IMR-90 (cell line): ENCODE measurements around the gene OR2T2. TPM values are rescaled to one million over a fixed set of nuclear protein-coding genes. Genes with fewer than 3 reads are reported as not detected.

Source experiments
- ATAC-seq: fragments of 200-7000 bp; cut with Tn5 transposase; 2 replicates; pipeline ENCODE4 v1.9.1; 2020; ENCODE audit warnings: low read depth, mild to moderate bottlenecking, moderate library complexity
- BruUV-seq: library from RNA; stranded (reverse); fragments of 400-500 nt; replicated peaks from 2 replicates; lab custom pipeline; 2021; lab: Mats Ljungman, UMichigan
- CTCF ChIA-PET: fragments of 300-600 bp; formaldehyde crosslinking; extraction: SDS; loops from one replicate; lab custom pipeline; 2021; ENCODE audit warnings: antibody characterized with exemption; lab: Yijun Ruan, JAX
- POLR2A ChIA-PET: fragments of 300-600 bp; sonication (Branson Sonifier 250); formaldehyde crosslinking; loops from one replicate; lab custom pipeline; 2022; ENCODE audit warnings: antibody characterized with exemption; ENCODE audit not compliant: unreplicated experiment; lab: Charles Lee
- DNase-seq: peaks from one replicate; pipeline ENCODE4 v3.0.0; 2013
- H2AFZ ChIP-seq: replicated peaks from 2 replicates; pipeline ENCODE3; 2013; ENCODE audit warnings: low read length, mild to moderate bottlenecking; ENCODE audit not compliant: poor library complexity
- H2AK5ac ChIP-seq: 2 replicates; pipeline ENCODE4 v1.6.1; 2013; ENCODE audit warnings: low read depth, low read length, inconsistent platforms
- H2AK9ac ChIP-seq: replicated peaks from 2 replicates; pipeline ENCODE3; 2013; ENCODE audit warnings: mild to moderate bottlenecking, low read depth, low read length, moderate library complexity; ENCODE audit not compliant: poor library complexity
- H2BK120ac ChIP-seq: 2 replicates; pipeline ENCODE4 v1.6.1; 2013; ENCODE audit warnings: low read depth, low read length, inconsistent platforms
- H2BK15ac ChIP-seq: 3 replicates; pipeline ENCODE4 v1.6.1; 2013; ENCODE audit warnings: low read depth, low read length, inconsistent platforms
- H2BK20ac ChIP-seq: 2 replicates; pipeline ENCODE4 v1.6.1; 2013; ENCODE audit warnings: low read depth, mild to moderate bottlenecking, inconsistent platforms, low read length, moderate library complexity
- H2BK5ac ChIP-seq: 2 replicates; pipeline ENCODE4 v1.6.1; 2013; ENCODE audit warnings: mild to moderate bottlenecking, low read depth, low read length, inconsistent platforms; ENCODE audit not compliant: poor library complexity, severe bottlenecking
- H3K14ac ChIP-seq: replicated peaks from 2 replicates; pipeline ENCODE4 v1.6.1; 2013; ENCODE audit warnings: low read depth, low read length, inconsistent platforms
- H3K18ac ChIP-seq: 2 replicates; pipeline ENCODE4 v1.6.1; 2013; ENCODE audit warnings: low read depth, low read length, control low read depth
- H3K23ac ChIP-seq: 2 replicates; pipeline ENCODE4 v1.6.1; 2013; ENCODE audit warnings: low read depth, low read length, inconsistent platforms
- H3K27ac ChIP-seq: 2 replicates; pipeline ENCODE4 v1.5.1; 2013; ENCODE audit warnings: mild to moderate bottlenecking, control low read depth, low read length; ENCODE audit not compliant: insufficient read depth
- H3K27me3 ChIP-seq: 2 replicates; pipeline ENCODE4 v1.6.1; 2013; ENCODE audit warnings: low read length; ENCODE audit not compliant: control insufficient read depth, insufficient read depth
- H3K36me3 ChIP-seq: 2 replicates; pipeline ENCODE4 v1.6.1; 2013; ENCODE audit warnings: low read length, mixed read lengths; ENCODE audit not compliant: control insufficient read depth, insufficient read depth
- H3K4ac ChIP-seq: 2 replicates; pipeline ENCODE4 v1.6.1; 2013; ENCODE audit warnings: low read depth, low read length, inconsistent platforms
- H3K4me1 ChIP-seq: 2 replicates; pipeline ENCODE4 v1.6.1; 2013; ENCODE audit warnings: low read length, mixed read lengths; ENCODE audit not compliant: control insufficient read depth, insufficient read depth
- H3K4me2 ChIP-seq: 2 replicates; pipeline ENCODE4 v1.6.1; 2013; ENCODE audit warnings: low read depth, mild to moderate bottlenecking, control low read depth, low read length, moderate library complexity
- H3K4me3 ChIP-seq: 2 replicates; pipeline ENCODE4 v1.5.1; 2013; ENCODE audit warnings: low read depth, mild to moderate bottlenecking, control low read depth, low read length, moderate library complexity; ENCODE audit not compliant: insufficient read depth
- H3K56ac ChIP-seq: 2 replicates; pipeline ENCODE4 v1.6.1; 2013; ENCODE audit warnings: low read length, inconsistent platforms; ENCODE audit not compliant: insufficient read depth; ENCODE audit errors: extremely low read depth
- H3K79me1 ChIP-seq, 2 experiments: 2 replicates each; pipeline ENCODE4 v1.6.1; 2013; ENCODE audit warnings: low read length in 2 of 2, inconsistent platforms in 1 of 2, low read depth in 1 of 2
- H3K9ac ChIP-seq: 2 replicates; pipeline ENCODE4 v1.6.1; 2013; ENCODE audit warnings: low read depth, low read length, control low read depth
- H3K9me1 ChIP-seq: 2 replicates; pipeline ENCODE4 v1.6.1; 2013; ENCODE audit warnings: low read length, inconsistent platforms; ENCODE audit not compliant: insufficient read depth
- H3K9me3 ChIP-seq: 2 replicates; pipeline ENCODE4 v1.6.1; 2013; ENCODE audit warnings: low read length; ENCODE audit not compliant: control insufficient read depth, insufficient read depth
- H4K20me1 ChIP-seq: 2 replicates; pipeline ENCODE4 v1.6.1; 2013; ENCODE audit warnings: low read length, inconsistent platforms; ENCODE audit not compliant: insufficient read depth
- H4K5ac ChIP-seq: 2 replicates; pipeline ENCODE4 v1.6.1; 2013; ENCODE audit warnings: mild to moderate bottlenecking, low read depth, low read length, control low read depth
- H4K8ac ChIP-seq, 2 experiments: 2 replicates each; pipeline ENCODE4 v1.6.1; 2013; ENCODE audit warnings: low read depth in 2 of 2, low read length in 2 of 2, control low read depth in 1 of 2, inconsistent platforms in 1 of 2
- H4K91ac ChIP-seq: 2 replicates; pipeline ENCODE4 v1.6.1; 2013; ENCODE audit warnings: low read depth, low read length, inconsistent platforms; ENCODE audit not compliant: insufficient read depth
- BHLHE40 ChIP-seq: fragments of 150-350 bp; IDR thresholded peaks from 2 replicates; pipeline ENCODE4 v1.6.1; 2016; ENCODE audit warnings: mild to moderate bottlenecking, low read depth, low read length
- CEBPB ChIP-seq: IDR thresholded peaks from 2 replicates; pipeline ENCODE4 v1.6.1; 2012; ENCODE audit warnings: low read depth, low read length, improper control_type of control experiment
- CHD1 ChIP-seq: IDR thresholded peaks from 2 replicates; pipeline ENCODE4 v1.6.1; 2012; ENCODE audit warnings: low read depth, low read length, improper control_type of control experiment
- CTCF ChIP-seq: conservative IDR thresholded peaks from 2 replicates; pipeline ENCODE4 v1.5.1; 2012; ENCODE audit warnings: mild to moderate bottlenecking, low read depth, low read length, improper control_type of control experiment
- ELK1 ChIP-seq: fragments of 150-350 bp; IDR thresholded peaks from 2 replicates; pipeline ENCODE4 v1.6.1; 2016; ENCODE audit warnings: low read depth, mild to moderate bottlenecking, low read length, moderate library complexity, borderline replicate concordance
- FOS ChIP-seq: fragments of 150-350 bp; IDR thresholded peaks from 2 replicates; pipeline ENCODE4 v1.6.1; 2016; ENCODE audit warnings: low read depth, low read length
- MAFK ChIP-seq: IDR thresholded peaks from 2 replicates; pipeline ENCODE4 v1.6.1; 2012; ENCODE audit warnings: low read depth, low read length, improper control_type of control experiment
- MAZ ChIP-seq: IDR thresholded peaks from 2 replicates; pipeline ENCODE4 v1.6.1; 2012; ENCODE audit warnings: low read depth, mild to moderate bottlenecking, low read length, improper control_type of control experiment, moderate library complexity, borderline replicate concordance
- MXI1 ChIP-seq: IDR thresholded peaks from 2 replicates; pipeline ENCODE4 v1.6.1; 2012; ENCODE audit warnings: low read depth, mild to moderate bottlenecking, low read length, moderate library complexity, borderline replicate concordance
- NFE2L2 ChIP-seq: fragments of 150-350 bp; IDR thresholded peaks from 2 replicates; pipeline ENCODE4 v1.6.1; 2016; ENCODE audit warnings: low read depth, mild to moderate bottlenecking, low read length
- POLR2A ChIP-seq: IDR thresholded peaks from 2 replicates; pipeline ENCODE4 v1.6.1; 2012; ENCODE audit warnings: mild to moderate bottlenecking, low read depth, low read length
- RAD21 ChIP-seq: IDR thresholded peaks from 2 replicates; pipeline ENCODE4 v1.6.1; 2012; ENCODE audit warnings: low read length, improper control_type of control experiment
- RCOR1 ChIP-seq: IDR thresholded peaks from 2 replicates; pipeline ENCODE4 v1.6.1; 2012; ENCODE audit warnings: mild to moderate bottlenecking, low read length, improper control_type of control experiment; ENCODE audit not compliant: insufficient replicate concordance
- RFX5 ChIP-seq: IDR thresholded peaks from 2 replicates; pipeline ENCODE4 v1.8.0; 2012; ENCODE audit warnings: low read depth, mild to moderate bottlenecking, low read length, moderate library complexity
- SMC3 ChIP-seq: fragments of 150-350 bp; IDR thresholded peaks from 2 replicates; pipeline ENCODE4 v1.6.1; 2016; ENCODE audit warnings: low read depth, mild to moderate bottlenecking, antibody characterized with exemption, low read length, moderate library complexity
- USF2 ChIP-seq: fragments of 150-350 bp; IDR thresholded peaks from 2 replicates; pipeline ENCODE4 v1.6.1; 2017; ENCODE audit warnings: mild to moderate bottlenecking, antibody characterized with exemption, low read length, low read depth
- WGBS, 2 experiments: methylation state at CpG; one replicate each; pipeline versions ENCODE4 v1.1.5 to v1.1.7; 2013; ENCODE audit warnings: missing lambda C conversion rate in 2 of 2; ENCODE audit not compliant: insufficient read length in 1 of 2; ENCODE audit errors: extremely low coverage in 2 of 2; 5-methylcytosine and 5-hydroxymethylcytosine counted together
- dilution Hi-C: fragments of 300-500 bp; cut with HindIII; formaldehyde crosslinking; loops from one replicate; pipeline ENCODE4 v1.14.3; 2018; ENCODE audit warnings: low sequenced_read_pairs; ENCODE audit not compliant: unreplicated experiment
- in situ Hi-C: fragments of 300-500 bp; cut with MboI; formaldehyde crosslinking; loops from 3 replicates; pipeline ENCODE4 v1.14.3; 2019; ENCODE audit warnings: low sequenced_read_pairs, inconsistent platforms, mixed read lengths
- intact Hi-C: fragments of 100-400 bp; cut with micrococcal nuclease; formaldehyde crosslinking; loops from 2 replicates; pipeline ENCODE4 v1.10.0; 2022
- polyA plus RNA-seq, 3 experiments: library from polyadenylated mRNA; depleted of rRNA; stranded (reverse); fragments of >200 nt; gene quantifications; 2 replicates each; pipeline ENCODE4 v1.2.3, GENCODE V29; 2012; ENCODE audit warnings: low replicate concordance in 1 of 3
- total RNA-seq: library from RNA; depleted of rRNA; stranded (reverse); fragments of >200 nt; gene quantifications from 2 replicates; pipeline ENCODE4 v1.2.3, GENCODE V29; 2012

The OR2T2 gene
- total and polyA plus RNA-seq, 2 of the 4 experiments (the other 2 are of a cell fraction), result not detected

- Histone ChIP-seq H2AFZ (no peak overlapping the region), H3K4ac (no peak overlapping the region), H2BK15ac (no peak overlapping the region), H3K27me3 (no peaks in the 10 kb centered on the region), H3K9me1 (no peaks in the 10 kb centered on the region), H3K18ac (no peak overlapping the region), H3K9ac (no peak overlapping the region), H4K5ac (no peak overlapping the region), H2BK5ac (no peak overlapping the region), H2BK120ac (no peak overlapping the region), H4K20me1 (no peaks in the 10 kb centered on the region), H3K14ac (no peak overlapping the region), H3K9me3 (peaks cover 14% of the 10 kb centered on the region), H3K4me3 (no peak overlapping the region), H3K23ac (no peak overlapping the region), H2BK20ac (no peak overlapping the region), H4K91ac (no peak overlapping the region), H3K27ac (no peak overlapping the region), H2AK5ac (no peak overlapping the region), H4K8ac (no peak overlapping the region), H3K4me1 (no peaks in the 10 kb centered on the region), H2AK9ac (no peak overlapping the region), H3K56ac (no peak overlapping the region), H3K36me3 (no peaks in the 10 kb centered on the region), H3K4me2 (no peak overlapping the region), H3K79me1 (no peaks in the 10 kb centered on the region)
- DNase-seq, result no peak
- CTCF ChIA-PET, result no interaction called here
- in situ Hi-C loops, result no loop called here
- TF ChIP-seq NFE2L2 (no peak), CEBPB (no peak), FOS (no peak), CTCF (no peak), RAD21 (no peak), RFX5 (no peak), CHD1 (no peak), RCOR1 (no peak), SMC3 (no peak), BHLHE40 (no peak), MXI1 (no peak), POLR2A (no peak), ELK1 (no peak), MAZ (no peak), USF2 (no peak), MAFK (no peak)
- no peak for ATAC-seq
- POLR2A ChIA-PET, result no interaction called here
- no CpG with 5 or more reads among the region's 3 CpGs for WGBS, 2 experiments
- BruUV-seq, result no TSS peak
- dilution Hi-C loops, result no loop called here
- intact Hi-C loops, result no loop called here
Measured at GRCh38 chr1:248416226-248416625, 29.2 kb upstream of the OR2T2 start.
